HG03103 (cell line): ENCODE results near the gene NDUFS6.
"Not testable (repeated sequence)": the region's sequence is repeated elsewhere in the genome, so short reads cannot be mapped to it uniquely, and the experiment has no call there.

Experiments used
- ATAC-seq: cut with Tn5 transposase; IDR thresholded peaks from one replicate; pipeline ENCODE4 v1.9.1; 2021; ENCODE audit warnings: low read depth; ENCODE audit not compliant: unreplicated experiment

Gene NDUFS6

DNA sequence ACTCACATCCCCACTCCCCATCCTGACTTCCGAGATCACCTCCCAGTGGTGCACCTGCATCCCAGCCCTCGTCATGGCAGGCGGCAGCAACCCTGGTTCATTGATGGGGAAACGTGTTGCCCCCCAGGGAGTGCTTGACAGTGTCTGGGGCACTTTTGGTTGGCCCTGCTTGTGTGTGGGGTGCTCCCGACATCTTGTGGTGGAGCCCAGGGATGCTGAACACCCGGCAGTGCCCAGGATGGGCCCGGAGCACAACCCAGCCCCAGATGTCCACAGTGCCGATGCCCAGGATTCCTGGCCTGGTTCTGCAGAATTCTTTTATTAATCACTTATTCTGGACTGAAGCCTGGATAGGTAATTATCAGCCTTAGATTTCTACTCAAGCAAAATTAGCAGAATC, 5.3 kb upstream of the NDUFS6 start:
- ATAC-seq: no peak

DNA sequence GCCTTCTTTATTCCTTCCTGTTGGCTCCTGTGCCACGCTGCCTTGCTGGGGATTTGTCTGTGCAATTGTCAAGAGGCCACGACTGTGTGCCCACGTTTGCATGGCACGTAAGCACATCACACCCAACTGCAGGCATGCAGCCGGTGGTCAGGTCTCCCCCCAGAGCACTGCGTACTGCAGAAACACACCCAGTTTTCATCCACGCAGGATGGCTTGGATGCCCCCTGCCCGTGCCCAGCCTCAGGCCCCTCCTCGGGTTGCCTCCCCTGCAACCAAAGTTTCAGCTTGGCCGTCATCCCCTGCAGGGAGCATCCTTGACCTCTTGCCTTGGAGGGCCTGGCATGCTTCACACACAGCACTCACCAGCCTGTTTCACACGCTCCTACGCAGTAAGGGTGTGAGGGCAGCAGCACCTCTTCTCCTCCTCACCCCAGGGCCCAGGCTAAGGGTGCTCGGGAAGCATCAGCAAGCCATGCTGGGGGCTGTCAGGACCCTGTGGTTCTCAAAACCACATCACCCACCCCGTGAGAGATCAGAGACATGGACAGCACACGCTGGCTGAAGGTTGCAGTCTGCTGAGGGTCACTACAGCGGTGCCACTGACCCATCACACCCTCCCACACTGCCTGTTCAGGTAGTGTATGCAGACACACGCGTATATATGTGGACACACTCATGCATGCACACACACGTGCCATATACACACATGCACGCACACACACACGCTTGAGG, 4.7 kb upstream of the NDUFS6 start:
- no peak for ATAC-seq

DNA sequence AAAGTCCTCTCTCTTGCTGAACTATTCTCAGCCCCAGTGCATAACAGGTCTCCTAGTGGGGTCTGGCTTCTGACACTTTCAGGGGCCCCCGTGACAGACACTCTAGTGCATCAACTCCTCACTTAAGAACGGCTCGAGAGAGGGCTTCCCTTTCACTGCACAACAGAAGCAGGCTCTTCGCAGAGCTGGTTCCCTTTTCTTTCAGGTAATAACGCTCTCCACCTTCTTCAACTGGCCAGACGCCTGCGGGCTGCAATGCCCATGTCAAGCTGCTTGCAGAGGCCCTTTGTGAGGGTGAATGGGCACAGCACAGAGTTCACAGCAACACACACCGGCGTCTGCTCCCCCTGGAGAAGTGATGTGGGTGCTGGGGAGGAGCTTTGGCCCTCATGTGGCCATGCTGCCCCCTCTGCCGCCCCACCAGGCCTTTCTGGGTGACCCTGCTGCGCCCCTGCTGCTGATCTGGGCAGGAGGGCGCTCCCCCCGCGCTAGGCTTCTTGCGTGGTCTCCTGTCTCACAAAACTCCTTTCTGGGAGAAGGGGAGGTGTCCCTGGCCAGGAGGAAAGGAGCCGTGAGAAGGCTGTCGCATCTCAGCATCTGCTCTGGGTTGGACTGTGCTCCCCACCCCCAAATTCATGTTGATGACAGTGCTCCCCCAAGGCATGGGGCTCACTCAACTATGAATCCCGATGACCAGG, 4.0 kb upstream of the NDUFS6 start:
- no peak for ATAC-seq

DNA sequence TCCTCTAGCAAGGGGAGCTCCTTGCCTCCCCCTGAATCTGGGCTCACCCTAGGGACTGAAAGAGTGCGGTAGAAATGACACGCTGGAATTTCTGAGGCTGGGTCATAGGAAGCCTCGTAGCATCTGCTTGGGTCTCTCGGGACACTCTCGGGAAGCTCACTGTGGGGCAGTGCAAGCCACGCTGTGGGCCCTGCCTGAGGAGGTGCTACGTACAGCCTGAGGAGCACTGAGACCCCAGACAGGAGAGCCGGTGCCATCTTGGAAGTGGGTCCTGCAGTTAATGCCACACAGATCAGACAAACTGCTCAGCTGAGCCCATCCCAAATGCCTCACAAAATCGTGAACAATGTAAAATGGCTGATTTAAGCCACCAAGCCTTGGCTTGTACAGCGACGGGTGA, 3.4 kb upstream of the NDUFS6 start:
- ATAC-seq: no peak

DNA sequence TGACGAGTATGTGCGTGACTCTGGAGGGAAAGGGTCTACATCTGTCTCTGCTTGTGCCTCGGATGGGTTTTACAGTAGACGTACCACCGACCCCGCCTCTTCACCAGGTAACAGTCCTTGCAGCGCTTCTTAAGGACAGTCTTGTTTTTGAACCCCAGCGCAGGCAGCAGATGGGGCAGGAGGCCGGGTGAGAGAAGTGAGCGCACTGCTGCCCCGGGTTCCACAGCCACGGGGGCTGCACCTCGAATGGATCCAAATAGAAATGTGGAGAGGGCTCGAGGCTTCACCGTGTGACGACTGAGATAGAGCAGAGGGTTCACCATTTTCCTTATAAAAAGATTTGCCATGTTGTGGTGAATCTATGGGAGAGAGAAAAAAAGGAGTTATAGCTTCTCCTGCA, 2.6 kb upstream of the NDUFS6 start:
- ATAC-seq: not testable (repeated sequence)

DNA sequence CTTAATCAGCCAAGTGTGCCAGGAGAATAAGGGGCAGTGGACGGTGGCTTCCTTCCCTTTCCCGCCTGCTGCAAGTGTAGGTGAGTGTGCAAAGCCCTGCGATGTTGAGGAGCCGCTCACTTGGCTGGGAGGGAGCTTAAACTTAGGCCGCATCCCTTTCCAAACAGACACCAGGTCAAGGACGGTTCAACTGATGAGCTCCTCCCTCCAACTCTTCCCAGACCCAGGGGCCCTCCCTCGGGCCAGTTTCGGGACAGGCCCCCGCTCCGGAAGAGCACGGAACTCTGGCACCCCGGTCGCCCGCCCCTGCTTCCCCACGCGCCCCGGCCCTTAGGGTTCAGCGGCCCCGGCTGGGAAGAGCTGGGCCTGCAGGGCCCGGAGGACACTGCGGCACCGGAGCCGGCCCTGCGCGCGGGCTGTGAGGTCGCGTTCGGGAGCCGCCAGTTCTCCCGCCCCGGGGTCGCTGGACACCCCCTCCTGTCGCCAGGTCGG, 2.1 kb upstream of the NDUFS6 start:
- ATAC-seq: peak; percentile 10

DNA sequence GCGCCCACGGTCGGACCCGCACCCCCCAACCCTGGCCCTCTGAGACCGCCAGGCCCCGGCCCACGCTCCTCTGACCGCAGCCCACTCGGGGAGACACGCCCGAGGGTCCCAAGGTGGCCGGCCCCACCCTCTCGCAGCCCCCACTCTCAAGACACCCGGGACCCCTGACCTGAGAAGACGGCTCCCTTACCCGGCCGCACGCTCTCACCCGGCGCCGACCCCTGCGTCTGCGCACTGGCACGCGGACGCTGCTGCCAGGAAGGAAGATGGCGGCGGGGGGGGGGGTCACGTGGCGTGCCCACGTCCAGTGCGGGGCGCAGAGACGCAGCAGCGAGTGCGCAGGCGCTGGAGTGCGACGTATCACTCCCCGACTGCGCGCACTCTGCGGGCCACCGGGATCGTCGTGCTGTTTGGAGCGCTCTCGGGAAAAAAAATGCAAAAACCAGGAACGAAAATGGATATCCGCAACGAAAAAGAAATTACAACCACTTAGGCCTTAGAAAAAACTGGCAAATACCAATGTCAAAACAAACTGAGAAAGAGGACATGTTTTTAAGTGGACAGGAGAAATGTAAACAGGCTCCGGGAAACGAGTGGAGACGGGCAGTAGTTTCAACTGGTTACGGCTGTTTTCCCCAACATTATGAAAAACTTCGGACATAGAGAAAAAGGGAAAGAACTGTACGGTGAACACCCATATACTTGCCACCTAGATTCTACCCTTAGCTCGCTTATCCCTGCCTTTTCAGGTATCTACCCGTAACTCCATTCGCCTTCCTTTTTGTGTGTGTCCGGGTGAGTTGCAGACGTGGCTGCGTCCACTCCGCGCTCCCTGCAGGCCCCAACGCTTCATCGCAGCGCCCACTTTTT, 1.4 kb upstream of the NDUFS6 start, which contains the start of gene MRPL36:
TSS of gene MRPL36 (minus strand) at position 236 of the 870 bp plus-strand sequence. CDS start 902 bp downstream, outside the sequence.
- ATAC-seq: peak; percentile 47

DNA sequence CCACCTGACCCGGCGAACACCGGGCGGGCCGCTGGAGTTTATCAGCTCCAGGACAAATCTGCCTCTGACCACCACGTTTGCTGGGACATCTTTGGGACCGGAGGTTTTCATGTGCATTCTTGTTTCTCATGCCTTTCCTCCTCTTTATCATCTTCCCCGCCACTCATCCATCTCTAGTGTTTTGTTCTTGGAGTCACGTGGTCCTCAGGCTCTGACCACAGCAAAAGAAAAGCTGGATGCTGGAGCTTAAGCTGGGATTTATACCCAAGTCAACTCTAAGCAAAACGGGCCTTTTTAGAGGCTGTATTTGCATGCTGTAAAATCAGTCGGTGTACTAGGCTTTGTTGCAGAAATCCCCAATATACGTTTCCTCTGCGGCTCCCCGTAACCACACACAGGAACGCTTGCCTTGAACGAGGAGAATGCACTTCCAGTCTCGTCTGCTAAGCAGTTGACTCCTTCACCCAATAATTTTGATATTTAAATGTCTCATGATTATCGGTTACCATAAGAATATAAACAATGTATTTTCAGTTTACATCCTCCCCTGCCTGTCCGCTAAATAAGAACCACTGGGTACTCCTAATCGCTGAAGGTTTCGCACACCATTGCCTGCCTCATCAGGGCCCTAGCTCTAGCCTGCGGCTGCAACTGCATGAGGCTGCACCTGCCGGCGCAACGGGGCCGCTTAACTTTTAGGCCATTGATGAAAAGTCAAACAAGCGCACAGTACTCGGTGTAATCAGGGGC, 560 bp upstream of the NDUFS6 start:
- ATAC-seq: peak; percentile 35

DNA sequence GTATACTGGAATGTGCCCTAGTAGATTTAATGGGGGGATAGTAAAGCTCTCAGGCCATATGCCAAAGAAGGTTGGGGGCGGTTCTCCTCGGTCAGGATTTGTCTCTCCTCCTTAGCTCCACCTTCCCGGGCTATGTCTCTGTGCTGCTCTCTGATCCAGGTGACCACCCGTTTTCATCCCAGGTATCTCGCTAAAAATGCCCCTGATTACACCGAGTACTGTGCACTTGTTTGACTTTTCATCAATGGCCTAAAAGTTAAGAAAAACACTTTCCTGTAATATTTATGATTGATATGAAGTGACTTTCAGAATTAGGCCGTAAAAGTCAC, 724 bp downstream of the NDUFS6 start:
- ATAC-seq: no peak

DNA sequence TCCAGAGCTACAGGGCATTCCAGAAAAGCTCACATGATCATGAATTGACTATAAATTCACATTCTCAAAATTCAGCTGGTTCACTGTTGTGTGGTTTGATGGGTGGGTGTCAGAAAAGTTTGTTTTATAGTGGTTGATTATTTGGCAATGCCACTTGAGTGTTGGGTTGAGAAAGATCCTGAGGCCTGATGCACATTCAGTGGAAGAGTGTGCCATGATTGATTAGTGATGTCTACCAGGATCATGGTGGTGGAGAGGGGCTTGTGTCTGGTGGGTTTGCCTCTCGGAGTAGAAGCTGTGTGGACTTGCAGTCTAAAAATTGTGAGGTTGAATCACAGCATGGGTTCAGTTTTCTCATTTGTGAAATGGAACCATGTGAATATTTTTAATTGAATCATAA, 2.0 kb downstream of the NDUFS6 start:
- no peak for ATAC-seq

DNA sequence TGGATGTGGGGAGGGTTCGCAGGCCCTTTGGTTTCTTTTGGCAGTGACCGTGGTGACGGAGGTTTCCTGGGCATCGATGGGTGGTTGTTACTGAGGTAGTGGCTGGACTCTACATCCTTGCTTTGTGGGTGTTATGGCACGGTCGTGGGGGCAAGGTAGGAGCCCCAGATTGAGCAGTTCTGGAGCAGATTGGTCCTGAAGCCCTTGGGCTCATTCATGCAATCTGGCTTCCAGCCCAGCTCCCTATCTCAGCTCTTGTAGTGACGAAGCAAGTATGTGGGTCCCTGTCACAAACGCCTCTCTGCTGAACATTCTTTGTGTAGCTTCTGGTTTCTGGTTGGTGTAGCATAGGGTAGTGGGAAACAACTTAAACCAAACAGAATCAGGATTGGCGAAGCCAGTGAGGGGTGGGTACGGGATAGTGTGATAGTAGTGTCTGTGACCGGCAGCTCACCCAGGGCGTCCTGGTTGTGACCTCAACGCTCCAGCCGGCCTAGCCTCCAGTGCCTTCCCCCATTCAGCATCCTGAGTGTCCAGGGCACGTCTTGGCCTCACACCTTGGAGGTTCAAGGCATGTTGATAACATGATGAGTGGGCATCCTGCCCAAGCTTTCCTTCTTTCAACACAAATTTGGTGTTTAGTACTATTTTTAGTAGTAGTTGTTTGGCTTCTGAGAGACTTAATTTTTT, 2.9 kb downstream of the NDUFS6 start:
- no peak for ATAC-seq

DNA sequence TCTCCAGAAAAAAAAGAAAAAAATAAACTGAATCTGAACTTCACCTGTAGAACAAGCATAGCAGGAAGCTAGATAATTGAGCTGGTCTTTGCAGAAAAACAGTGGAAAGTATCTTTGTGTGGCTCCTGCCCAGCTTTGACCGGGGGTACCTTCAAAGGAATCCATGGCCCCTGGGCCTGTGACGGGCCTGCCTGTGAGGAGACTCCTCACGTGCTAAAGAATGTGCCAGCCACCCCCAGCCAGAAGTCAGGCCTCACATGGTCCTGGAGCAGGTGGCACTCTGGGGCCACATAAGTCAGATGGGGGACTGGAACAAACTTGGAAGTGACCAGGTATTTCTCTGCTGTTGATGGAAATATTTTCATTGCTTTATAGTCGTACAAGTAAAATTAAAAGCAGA, 4.1 kb downstream of the NDUFS6 start:
- no peak for ATAC-seq

DNA sequence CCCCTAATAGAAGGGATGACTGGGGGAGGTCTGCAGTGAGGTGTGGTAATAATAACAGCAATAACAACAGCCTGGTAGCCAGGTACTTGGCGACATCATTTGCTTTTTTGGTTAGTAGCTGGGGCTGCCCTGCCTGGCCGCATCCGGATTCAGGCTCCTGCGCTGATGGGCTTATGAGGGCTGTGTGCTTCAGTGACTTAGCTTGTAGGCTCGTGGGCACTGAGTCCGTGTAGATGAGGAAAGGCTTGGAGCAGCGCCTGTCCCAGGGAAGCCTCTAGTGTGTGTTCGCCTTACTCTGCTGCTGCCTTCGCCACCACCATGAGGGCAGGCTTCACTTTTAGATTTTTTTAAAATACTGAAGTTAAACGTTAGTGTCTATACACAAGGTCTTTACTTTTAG, 4.5 kb downstream of the NDUFS6 start:
- ATAC-seq: no peak

DNA sequence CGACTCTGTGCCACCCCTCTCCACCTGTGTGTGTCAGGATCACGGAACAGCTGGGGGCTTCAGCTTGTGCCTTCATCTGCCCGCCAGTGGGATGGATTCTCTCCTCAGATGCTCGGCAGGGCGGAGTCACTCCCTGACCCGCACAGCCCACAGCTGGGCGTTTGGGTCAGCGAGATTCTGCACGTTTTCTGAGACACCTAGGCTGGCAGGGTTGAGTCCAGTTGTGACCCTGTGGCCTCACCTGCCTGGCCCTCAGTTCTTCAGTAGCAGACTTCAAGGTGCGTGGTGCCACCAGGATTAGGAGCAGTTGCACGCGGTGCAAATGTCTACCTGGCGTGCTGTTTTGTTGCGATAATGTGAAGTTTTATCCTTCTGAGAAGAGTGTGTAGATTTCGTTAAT, 5.0 kb downstream of the NDUFS6 start:
- ATAC-seq: no peak

DNA sequence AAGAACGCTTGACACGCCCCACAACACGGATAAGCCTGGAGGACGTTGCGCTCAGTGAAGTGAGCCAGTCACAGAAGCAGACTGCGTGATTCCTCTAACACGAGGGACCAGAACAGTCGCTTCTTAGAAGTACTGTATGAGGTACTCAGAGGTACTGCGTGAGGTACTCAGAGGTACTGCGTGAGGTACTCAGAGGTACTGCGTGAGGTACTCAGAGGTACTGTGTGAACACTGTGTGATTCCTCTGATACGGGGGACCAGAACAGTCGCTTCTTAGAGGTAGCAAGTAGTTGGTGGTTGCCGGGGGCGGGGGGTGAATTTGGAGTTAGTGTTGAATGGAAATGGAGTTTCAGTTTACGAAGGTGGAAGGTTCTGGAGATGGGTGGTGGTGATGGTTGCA, 5.8 kb downstream of the NDUFS6 start:
- no peak for ATAC-seq

DNA sequence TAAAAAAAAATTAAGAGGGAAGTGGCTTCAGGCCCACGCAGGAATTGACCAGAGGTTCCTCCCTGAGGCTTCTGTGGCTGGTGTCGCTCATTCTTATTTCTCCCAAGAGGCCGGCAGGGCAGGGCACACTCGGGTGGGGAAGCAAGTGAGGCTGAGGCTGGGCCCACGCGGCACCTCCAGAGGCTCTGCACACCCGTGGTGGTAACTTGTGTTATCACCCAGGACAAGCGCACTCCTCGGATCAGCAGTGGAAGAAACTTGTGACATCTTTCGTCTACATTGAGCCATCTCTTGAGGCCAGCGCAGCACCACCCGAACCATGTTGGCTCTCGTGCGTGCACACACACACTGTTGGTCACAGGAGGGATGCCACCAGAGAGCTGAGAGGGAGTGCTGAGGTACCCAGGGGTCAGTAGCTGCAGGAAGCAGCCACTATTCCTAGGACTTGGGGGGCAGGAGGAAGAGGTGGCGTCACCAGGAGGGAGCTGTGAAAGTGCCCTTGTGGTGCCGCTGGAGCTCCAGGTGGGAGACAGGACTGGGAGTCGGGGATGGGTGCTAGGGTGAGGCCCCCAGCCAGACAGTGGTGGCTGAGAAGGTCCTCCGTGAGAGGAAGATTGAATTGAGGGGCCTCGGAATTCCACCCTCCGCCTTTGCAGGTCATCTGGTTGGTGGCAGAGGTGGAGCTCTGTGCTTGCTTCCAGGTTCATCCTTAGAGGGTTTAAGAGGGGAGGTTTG, 6.4 kb downstream of the NDUFS6 start:
- no peak for ATAC-seq

DNA sequence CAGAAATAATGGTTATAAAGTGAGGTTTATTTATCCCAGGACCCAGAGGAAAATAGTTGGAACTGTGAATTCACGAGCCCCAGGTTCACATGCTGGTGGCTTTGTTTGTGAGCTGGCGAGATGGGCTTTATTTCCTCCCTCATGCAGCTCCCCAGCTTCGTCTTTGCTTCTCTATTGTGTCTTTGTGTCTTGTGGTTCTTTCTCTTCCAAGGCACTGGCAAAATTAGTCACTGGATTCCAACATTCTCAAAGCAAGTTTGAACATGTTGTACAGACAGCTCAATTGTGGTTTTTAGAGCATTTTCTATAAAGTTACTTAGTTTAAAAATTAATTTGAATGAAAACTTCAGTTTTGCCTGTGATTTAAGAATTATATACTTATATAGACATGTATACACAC, 7.2 kb downstream of the NDUFS6 start:
- no peak for ATAC-seq

DNA sequence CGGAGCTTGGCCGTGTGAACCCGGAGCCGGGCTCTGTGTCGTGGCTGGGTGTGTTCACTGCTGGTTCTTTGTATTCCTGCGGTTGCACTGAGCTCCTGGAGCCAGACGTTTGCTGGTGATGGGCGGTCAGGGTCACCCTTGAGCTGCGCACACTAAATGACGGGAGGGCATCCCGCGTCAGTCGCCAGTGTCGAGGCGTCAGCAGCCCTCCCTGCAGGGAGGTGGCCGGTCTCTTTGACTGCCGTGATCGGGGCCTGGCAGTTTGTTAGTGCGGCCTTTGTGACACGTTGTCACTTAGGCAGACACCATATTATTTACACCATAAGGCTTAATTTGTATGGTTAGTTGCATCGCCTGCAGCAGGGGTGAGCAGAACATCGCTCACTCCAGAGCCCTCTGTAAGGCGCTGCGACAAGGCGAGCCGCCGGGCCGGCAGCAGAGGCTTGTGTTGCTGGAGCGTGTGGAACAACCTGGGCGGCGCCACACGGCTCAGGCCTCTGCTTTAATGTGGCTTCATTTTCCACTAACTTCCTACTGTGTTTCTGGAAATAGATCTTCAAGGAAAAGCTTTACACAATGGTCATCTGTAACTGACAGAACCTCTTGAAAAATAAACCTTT, 8.3 kb downstream of the NDUFS6 start:
- ATAC-seq: no peak

DNA sequence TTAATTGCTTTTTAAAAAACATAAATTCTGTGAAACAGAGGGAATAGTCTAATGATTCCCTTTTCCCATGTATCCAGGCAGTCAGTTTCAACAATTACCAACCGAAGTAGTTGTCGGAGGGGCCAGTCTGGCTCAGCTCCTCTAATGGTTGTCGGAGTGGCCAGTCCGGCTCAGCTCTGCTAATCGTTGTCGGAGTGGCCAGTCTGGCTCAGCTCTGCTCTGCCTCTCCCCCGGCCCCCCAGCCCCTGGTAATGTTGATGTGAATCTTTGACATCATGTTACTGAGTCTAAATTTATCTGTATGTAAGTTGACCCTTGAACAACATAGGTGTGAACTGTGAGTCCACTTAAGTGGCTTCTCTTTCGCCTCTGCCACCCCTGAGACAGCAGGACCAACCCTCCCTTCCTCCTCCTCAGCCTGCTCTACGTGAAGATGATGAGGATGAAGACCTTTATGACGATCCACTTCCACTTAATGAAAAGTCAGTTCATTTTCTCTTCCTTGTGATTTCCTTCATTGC, 9.4 kb downstream of the NDUFS6 start:
- no peak for ATAC-seq
